Measurements from ENCODE around the gene SEPTIN3. TPM values are rescaled to one million over a fixed set of nuclear protein-coding genes. Genes with fewer than 3 reads are reported as not detected.

SEPTIN3 gene
- total and polyA plus RNA-seq, 7 experiments from 2014 or later = 0.08 to 4.2 (median 0.16) TPM; not detected in 2

DNA sequence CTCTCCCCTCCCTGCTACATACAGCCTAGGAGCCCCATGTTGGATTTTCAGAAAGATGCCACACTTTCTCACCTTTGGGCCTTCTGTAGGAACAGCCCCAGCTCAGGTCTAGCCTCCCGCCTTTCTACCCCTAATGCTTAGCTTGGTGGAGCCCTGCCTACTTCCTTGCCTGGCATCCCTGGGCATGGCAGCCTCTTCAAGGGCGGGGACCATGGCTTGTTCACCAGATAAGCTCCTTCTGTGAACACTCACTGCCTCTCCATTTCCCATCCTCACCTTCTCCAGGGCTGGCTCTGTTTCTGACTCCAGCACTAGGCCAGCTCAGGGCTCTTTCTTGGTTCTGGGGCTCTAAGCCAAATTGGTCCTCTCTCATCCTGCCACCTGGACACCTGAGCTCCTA, 1.4 kb downstream of the SEPTIN3 start:
- no peaks in the 10 kb centered on the region for H3K4me1 ChIP-seq (ENCODE audit: control insufficient read depth in 2 of 2, insufficient read depth in 2 of 2, low read length in 2 of 2)
- peaks cover 8 to 29% (median 21%) of the 10 kb centered on the region in 5 donors for H3K27me3 Mint-ChIP-seq
- ChIA-PET POLR2A (interaction anchor here (1.1 kb wide), 1 partner anchor 11 kb away, joined by 3 read pairs; no protein-coding TSS in a partner anchor), CTCF (interaction anchor here (0.6 to 1.0 kb wide), 2 partner anchors 467 to 1150 kb away, joined by 3 read pairs; no protein-coding TSS in a partner anchor)
- H3K27me3 ChIP-seq (ENCODE audit: control insufficient read depth in 2 of 2, insufficient read depth in 2 of 2, low read length in 2 of 2) = no peaks in the 10 kb centered on the region
- peaks cover 0 to 2% (median 0%) of the 10 kb centered on the region in 11 donors for H3K9me3 Mint-ChIP-seq
- H3K27ac ChIP-seq (ENCODE audit: low read depth, low read length) = no peak overlapping the region
- H3K4me1 Mint-ChIP-seq = peaks cover 0 to 12% (median 0%) of the 10 kb centered on the region in 7 donors
- intact Hi-C loops (cut with micrococcal nuclease) = no loop called here
- no peak overlapping the region for H3K4me3 Mint-ChIP-seq
- DNase-seq (no peak), ATAC-seq (no peak)
- H3K4me3 ChIP-seq (ENCODE audit: low read length) = no peak overlapping the region
- no peak overlapping the region for H3K27ac Mint-ChIP-seq
- H3K36me3 ChIP-seq (ENCODE audit: control insufficient read depth in 2 of 3, insufficient read depth in 3 of 3, low read length in 3 of 3) = no peaks in the 10 kb centered on the region
- H3K9me3 ChIP-seq (ENCODE audit: control insufficient read depth in 2 of 3, low read length in 3 of 3) = no peaks in the 10 kb centered on the region
- H3K36me3 Mint-ChIP-seq = no peaks in the 10 kb centered on the region

DNA sequence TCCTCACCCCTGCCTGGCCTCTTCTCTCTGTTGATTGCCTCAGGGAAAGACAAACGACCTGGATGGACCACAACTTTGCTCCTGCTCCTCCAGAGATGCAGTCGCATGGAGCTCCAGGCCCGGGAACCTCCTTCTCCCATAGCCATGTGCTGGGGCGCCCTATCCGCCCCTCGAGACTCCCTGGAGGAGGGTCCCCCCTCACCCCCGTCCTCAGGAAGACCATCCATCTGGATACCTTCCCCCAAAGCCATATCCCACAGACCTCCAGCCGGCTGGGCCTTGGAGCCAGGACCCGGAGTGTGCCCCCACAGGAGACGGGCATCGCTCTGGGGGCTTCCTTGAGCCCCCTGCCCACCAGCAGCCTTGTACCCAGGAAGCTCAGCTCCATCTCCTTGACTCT, 2.2 kb downstream of the SEPTIN3 start:
- H3K36me3 Mint-ChIP-seq = no peaks in the 10 kb centered on the region
- H3K9me3 ChIP-seq (ENCODE audit: control insufficient read depth in 2 of 3, low read length in 3 of 3) = no peaks in the 10 kb centered on the region
- H3K27me3 ChIP-seq (ENCODE audit: control insufficient read depth in 2 of 2, insufficient read depth in 2 of 2, low read length in 2 of 2) = no peaks in the 10 kb centered on the region
- H3K4me3 ChIP-seq (ENCODE audit: low read length) = no peak overlapping the region
- no peak overlapping the region for H3K4me3 Mint-ChIP-seq
- no peaks in the 10 kb centered on the region for H3K36me3 ChIP-seq (ENCODE audit: control insufficient read depth in 2 of 3, insufficient read depth in 3 of 3, low read length in 3 of 3)
- H3K27ac ChIP-seq (ENCODE audit: low read depth, low read length) = no peak overlapping the region
- H3K27me3 Mint-ChIP-seq = peaks cover 15 to 37% (median 28%) of the 10 kb centered on the region in 5 donors
- POLR2A ChIA-PET = no interaction called here
- H3K9me3 Mint-ChIP-seq = peaks cover 0 to 2% (median 0%) of the 10 kb centered on the region in 11 donors
- intact Hi-C loops (cut with micrococcal nuclease) = no loop called here
- H3K27ac Mint-ChIP-seq = no peak overlapping the region
- DNase-seq (no peak), ATAC-seq (no peak)
- peaks cover 0 to 16% (median 6%) of the 10 kb centered on the region in 7 donors for H3K4me1 Mint-ChIP-seq
- CTCF ChIA-PET = interaction anchor here (0.6 to 0.7 kb wide), 2 partner anchors 15 to 1151 kb away, joined by 3 to 4 read pairs; no protein-coding TSS in a partner anchor
- peaks cover 0 to 3% of the 10 kb centered on the region in 2 donors for H3K4me1 ChIP-seq (ENCODE audit: control insufficient read depth in 2 of 2, insufficient read depth in 2 of 2, low read length in 2 of 2)

DNA sequence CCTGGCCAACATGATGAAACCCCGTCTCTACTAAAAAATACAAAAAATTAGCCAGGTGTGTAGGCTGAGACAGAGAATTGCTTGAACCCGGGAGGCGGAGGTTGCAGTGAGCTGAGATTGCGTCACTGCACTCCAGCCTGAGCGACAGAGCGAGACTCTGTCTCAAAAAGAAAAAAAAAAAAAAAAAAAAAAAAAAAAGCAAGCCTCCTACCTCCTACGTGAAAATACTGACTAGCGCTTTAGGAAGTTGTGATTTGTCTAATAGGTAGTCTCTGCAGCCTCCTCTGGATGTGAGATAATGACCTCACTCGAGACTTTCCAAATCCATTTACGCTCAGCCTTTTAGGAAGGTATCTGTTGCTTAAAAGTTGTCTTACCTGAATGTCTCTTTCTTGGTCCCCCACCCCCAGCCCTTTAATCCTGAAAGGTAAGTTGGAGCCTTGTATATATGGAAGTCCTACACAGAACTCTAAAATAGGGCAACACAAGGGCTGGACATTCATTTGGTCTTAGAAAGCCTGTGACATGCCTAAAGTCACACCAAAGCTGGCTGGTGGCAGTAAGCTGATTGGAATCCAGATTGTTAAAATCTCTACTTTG, 5.5 kb downstream of the SEPTIN3 start:
- peak overlapping the region in 2 of 10 donors; percentile 76 to 78 for H3K4me3 Mint-ChIP-seq
- ChIA-PET POLR2A (interaction anchor here (0.8 kb wide), 1 partner anchor 104 kb away, joined by 4 read pairs; the partner anchor contains the start of gene SMDT1), CTCF (no interaction called here)
- Histone ChIP-seq H3K9me3 (ENCODE audit: control insufficient read depth in 2 of 3, low read length in 3 of 3) (no peaks in the 10 kb centered on the region), H3K4me3 (ENCODE audit: low read length) (no peak overlapping the region), H3K27me3 (ENCODE audit: control insufficient read depth in 2 of 2, insufficient read depth in 2 of 2, low read length in 2 of 2) (no peaks in the 10 kb centered on the region), H3K4me1 (ENCODE audit: control insufficient read depth in 2 of 2, insufficient read depth in 2 of 2, low read length in 2 of 2) (peaks cover 0 to 3% of the 10 kb centered on the region in 2 donors), H3K36me3 (ENCODE audit: control insufficient read depth in 2 of 3, insufficient read depth in 3 of 3, low read length in 3 of 3) (no peaks in the 10 kb centered on the region), H3K27ac (ENCODE audit: low read depth, low read length) (no peak overlapping the region)
- peaks cover 23 to 54% (median 41%) of the 10 kb centered on the region in 5 donors for H3K27me3 Mint-ChIP-seq
- H3K9me3 Mint-ChIP-seq = peaks cover 0 to 2% (median 0%) of the 10 kb centered on the region in 11 donors
- ATAC-seq = no peak
- no peak overlapping the region for H3K27ac Mint-ChIP-seq
- H3K36me3 Mint-ChIP-seq = no peaks in the 10 kb centered on the region
- intact Hi-C loops (cut with micrococcal nuclease) = no loop called here
- DNase-seq = no peak
- peaks cover 3 to 14% (median 5%) of the 10 kb centered on the region in 7 donors for H3K4me1 Mint-ChIP-seq

DNA sequence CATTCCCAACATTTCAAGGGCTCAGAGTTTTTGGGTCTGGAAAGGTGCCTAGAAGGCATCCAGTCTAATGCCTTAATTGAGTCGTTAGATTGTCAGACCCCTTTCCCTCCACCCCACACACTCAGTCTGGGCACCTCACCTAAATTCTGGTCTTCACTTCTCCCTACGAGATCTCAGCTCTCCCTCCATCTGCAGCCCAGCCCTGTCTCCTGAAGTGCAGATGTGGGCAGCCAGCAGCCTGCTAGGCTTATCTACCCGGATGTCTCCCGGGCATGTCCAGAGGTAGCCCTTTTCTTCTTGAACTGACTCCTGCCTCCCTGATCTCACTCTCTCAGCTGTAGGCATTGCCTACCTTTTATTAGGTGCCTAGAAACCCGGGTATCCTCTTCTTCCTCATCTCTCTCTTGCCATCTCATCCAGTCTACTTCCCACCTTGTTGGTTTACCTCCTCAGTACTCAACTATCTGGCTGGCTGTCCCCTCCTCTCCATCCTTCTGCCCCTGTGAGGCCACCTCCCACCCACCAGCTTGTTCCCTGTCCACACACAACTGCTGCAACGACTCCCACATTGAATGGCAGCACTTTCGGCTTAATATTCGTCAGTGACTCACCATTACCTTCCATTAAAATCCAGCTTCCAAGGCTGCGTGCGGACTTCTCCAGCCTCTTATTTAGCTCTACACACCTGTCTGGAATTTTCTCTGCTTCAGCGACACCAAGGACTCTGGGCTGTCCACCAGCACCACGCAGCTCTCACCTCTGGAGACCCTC, 6.2 kb downstream of the SEPTIN3 start:
- no peak overlapping the region for H3K4me3 ChIP-seq (ENCODE audit: low read length)
- H3K27ac ChIP-seq (ENCODE audit: low read depth, low read length) = no peak overlapping the region
- ATAC-seq (no peak), DNase-seq (no peak)
- H3K27me3 ChIP-seq (ENCODE audit: control insufficient read depth in 2 of 2, insufficient read depth in 2 of 2, low read length in 2 of 2) = no peaks in the 10 kb centered on the region
- POLR2A ChIA-PET = interaction anchor here (0.8 kb wide), 1 partner anchor 104 kb away, joined by 4 read pairs; the partner anchor contains the start of gene SMDT1
- Mint-ChIP-seq H3K4me1 (peaks cover 1 to 14% (median 5%) of the 10 kb centered on the region in 7 donors), H3K27ac (no peak overlapping the region), H3K4me3 (peak overlapping the region; percentile 57 to 81 (median 76)), H3K27me3 (peaks cover 23 to 54% (median 41%) of the 10 kb centered on the region in 5 donors), H3K9me3 (peaks cover 0 to 2% (median 0%) of the 10 kb centered on the region in 11 donors), H3K36me3 (no peaks in the 10 kb centered on the region)
- intact Hi-C loops (cut with micrococcal nuclease) = loop anchor here in 1 of 2 donors (2.0 kb wide), 1 partner anchor 23 kb away; the partner anchor contains the start of gene WBP2NL
- CTCF ChIA-PET = no interaction called here
- H3K4me1 ChIP-seq (ENCODE audit: control insufficient read depth in 2 of 2, insufficient read depth in 2 of 2, low read length in 2 of 2) = peaks cover 0 to 3% of the 10 kb centered on the region in 2 donors
- H3K36me3 ChIP-seq (ENCODE audit: control insufficient read depth in 2 of 3, insufficient read depth in 3 of 3, low read length in 3 of 3) = no peaks in the 10 kb centered on the region
- H3K9me3 ChIP-seq (ENCODE audit: control insufficient read depth in 2 of 3, low read length in 3 of 3) = no peaks in the 10 kb centered on the region

DNA sequence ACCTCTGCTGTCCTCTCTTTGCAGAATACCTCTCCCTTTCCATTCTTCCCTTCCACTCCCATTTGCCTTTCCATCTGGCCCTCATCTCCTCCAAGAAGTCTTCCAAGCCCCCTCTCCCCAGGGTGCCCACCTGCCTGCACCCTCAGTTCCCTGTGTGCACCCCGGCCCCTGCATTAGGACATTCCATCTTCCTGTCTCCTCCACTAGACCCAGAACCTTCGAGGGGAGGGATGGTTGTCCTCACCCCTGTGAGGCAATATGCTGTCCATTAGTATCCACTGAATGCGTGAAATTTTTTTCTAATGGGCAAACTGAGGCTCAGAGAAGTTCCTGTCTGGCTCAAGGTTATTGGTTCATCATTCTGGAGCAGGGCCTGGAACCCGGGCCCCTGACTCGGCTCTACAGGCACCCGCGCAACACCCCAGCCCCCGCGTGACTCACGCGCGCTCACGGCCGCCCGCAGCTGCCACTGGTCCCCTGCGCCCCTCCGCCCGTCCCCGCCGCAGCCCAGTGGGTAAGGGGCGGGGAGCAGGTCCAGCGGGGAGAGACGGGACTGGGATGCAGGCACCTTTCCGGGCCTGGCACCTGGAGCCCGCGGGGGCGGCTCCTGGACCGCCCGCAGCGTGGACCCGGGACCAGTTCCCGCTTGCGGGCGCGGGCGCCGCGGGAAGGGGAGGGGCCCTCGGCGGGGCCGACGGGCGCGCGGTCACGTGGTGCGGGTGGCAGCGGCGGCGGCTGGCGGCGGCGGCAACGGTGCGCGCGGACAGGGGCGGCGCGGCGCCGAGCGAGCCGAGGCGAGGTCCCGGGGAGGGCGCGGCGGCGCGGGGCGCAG, 7.0 kb downstream of the SEPTIN3 start:
- peak overlapping the region; percentile 33 for H3K4me3 ChIP-seq (ENCODE audit: low read length)
- Mint-ChIP-seq H3K27ac (peak overlapping the region in 1 of 9 donors; percentile 7), H3K27me3 (peaks cover 18 to 54% (median 36%) of the 10 kb centered on the region in 5 donors), H3K36me3 (no peaks in the 10 kb centered on the region), H3K9me3 (no peaks in the 10 kb centered on the region), H3K4me1 (peaks cover 1 to 14% (median 5%) of the 10 kb centered on the region in 7 donors), H3K4me3 (peak overlapping the region; percentile 57 to 81 (median 76))
- intact Hi-C loops (cut with micrococcal nuclease) = loop anchor here in 1 of 2 donors (2.0 kb wide), 1 partner anchor 23 kb away; the partner anchor contains the start of gene WBP2NL
- H3K27me3 ChIP-seq (ENCODE audit: control insufficient read depth in 2 of 2, insufficient read depth in 2 of 2, low read length in 2 of 2) = no peaks in the 10 kb centered on the region
- H3K9me3 ChIP-seq (ENCODE audit: control insufficient read depth in 2 of 3, low read length in 3 of 3) = no peaks in the 10 kb centered on the region
- CTCF ChIA-PET = no interaction called here
- POLR2A ChIA-PET = no interaction called here
- H3K36me3 ChIP-seq (ENCODE audit: control insufficient read depth in 2 of 3, insufficient read depth in 3 of 3, low read length in 3 of 3) = no peaks in the 10 kb centered on the region
- peak; percentile 83 for ATAC-seq
- no peak overlapping the region for H3K27ac ChIP-seq (ENCODE audit: low read depth, low read length)
- DNase-seq = peak in 6 of 9 donors; percentile 18 to 80 (median 34)
- H3K4me1 ChIP-seq (ENCODE audit: control insufficient read depth in 2 of 2, insufficient read depth in 2 of 2, low read length in 2 of 2) = peaks cover 0 to 3% of the 10 kb centered on the region in 2 donors

Data from naive thymus-derived CD4-positive, alpha-beta T cell (primary cell).